Activated naive CD8-positive, alpha-beta T cell treated with anti-CD3 and anti-CD28 coated beads for 36 hours (primary cell): ENCODE measurements around the gene RAB22A. TPM values are rescaled to one million over a fixed set of nuclear protein-coding genes. Genes with fewer than 3 reads are reported as not detected.
A peak's percentile ranks its signal among the peaks of the same experiment; 100 is the strongest.

Source experiments
- DNase-seq: peaks from one replicate; pipeline ENCODE4 v3.0.0; 2021
- H3K27ac Mint-ChIP-seq: one replicate; pipeline ENCODE4 v1.8.0; 2022; ENCODE audit warnings: mild to moderate bottlenecking, moderate library complexity, mixed read lengths
- H3K27me3 Mint-ChIP-seq: one replicate; pipeline ENCODE4 v1.8.0; 2022; ENCODE audit warnings: mild to moderate bottlenecking, mixed read lengths
- H3K36me3 Mint-ChIP-seq: one replicate; pipeline ENCODE4 v1.8.0; 2021; ENCODE audit warnings: mild to moderate bottlenecking, mixed read lengths
- H3K4me1 Mint-ChIP-seq: one replicate; pipeline ENCODE4 v1.8.0; 2021; ENCODE audit warnings: mixed read lengths
- H3K4me3 Mint-ChIP-seq: one replicate; pipeline ENCODE4 v1.8.0; 2022; ENCODE audit warnings: mild to moderate bottlenecking, moderate library complexity, mixed read lengths
- H3K9me3 Mint-ChIP-seq: one replicate; pipeline ENCODE4 v1.8.0; 2022; ENCODE audit warnings: mixed read lengths
- total RNA-seq, 2 experiments: library from RNA; stranded (reverse); gene quantifications; one replicate each; pipeline ENCODE4 v1.2.3, GENCODE V29; 2021

Gene RAB22A
- total RNA-seq, 2 experiments from 2014 or later = 12.8 to 13.9 TPM

GRCh38 chr20:58381627-58382026 lies 72.1 kb downstream of the RAB22A start:
- Mint-ChIP-seq H3K36me3 (peaks cover 8% of the 10 kb centered on the region), H3K27me3 (peaks cover 38% of the 10 kb centered on the region), H3K4me3 (no peak overlapping the region), H3K4me1 (no peaks in the 10 kb centered on the region), H3K9me3 (peaks cover 10% of the 10 kb centered on the region), H3K27ac (no peak overlapping the region)
- no peak for DNase-seq

- H3K27ac Mint-ChIP-seq = no peak overlapping the region
- H3K4me1 Mint-ChIP-seq = no peaks in the 10 kb centered on the region
- peaks cover 10% of the 10 kb centered on the region for H3K9me3 Mint-ChIP-seq
- H3K4me3 Mint-ChIP-seq = no peak overlapping the region
- H3K27me3 Mint-ChIP-seq = peaks cover 36% of the 10 kb centered on the region
- DNase-seq = no peak
- H3K36me3 Mint-ChIP-seq = peaks cover 8% of the 10 kb centered on the region
Observed at GRCh38 chr20:58382096-58382495, 72.6 kb downstream of the RAB22A start.

- H3K27ac Mint-ChIP-seq = no peak overlapping the region
Observed at GRCh38 chr20:58384821-58385220, 75.3 kb downstream of the RAB22A start.

GRCh38 chr20:58388028-58388601 lies 78.6 kb downstream of the RAB22A start:
- Mint-ChIP-seq H3K4me3 (peak overlapping the region; percentile 7), H3K9me3 (no peaks in the 10 kb centered on the region), H3K4me1 (peaks cover 26% of the 10 kb centered on the region), H3K27me3 (peaks cover 9% of the 10 kb centered on the region), H3K36me3 (peaks cover 32% of the 10 kb centered on the region), H3K27ac (no peak overlapping the region)
- DNase-seq = no peak

More at GRCh38 chr20:58384821-58385220, 75.3 kb downstream of the RAB22A start:
- no peak overlapping the region for H3K4me3 Mint-ChIP-seq
- H3K4me1 Mint-ChIP-seq = no peaks in the 10 kb centered on the region
- no peak for DNase-seq
- H3K36me3 Mint-ChIP-seq = peaks cover 10% of the 10 kb centered on the region
- peaks cover 10% of the 10 kb centered on the region for H3K9me3 Mint-ChIP-seq
- peaks cover 20% of the 10 kb centered on the region for H3K27me3 Mint-ChIP-seq

GRCh38 chr20:58388882-58389323 lies 79.4 kb downstream of the RAB22A start, which contains the start of gene VAPB:
Gene VAPB (plus strand): TSS chr20:58389229. CDS start chr20:58389460, 231 bp downstream.
- peaks cover 38% of the 10 kb centered on the region for H3K36me3 Mint-ChIP-seq
- peaks cover 31% of the 10 kb centered on the region for H3K4me1 Mint-ChIP-seq
- peak within 1 kb of the TSS; percentile 95 for H3K27ac Mint-ChIP-seq

GRCh38 chr20:58389324-58389967 lies 79.9 kb downstream of the RAB22A start:
- Mint-ChIP-seq H3K36me3 (peaks cover 42% of the 10 kb centered on the region), H3K4me3 (peak overlapping the region; percentile 96), H3K9me3 (no peaks in the 10 kb centered on the region), H3K4me1 (peaks cover 34% of the 10 kb centered on the region), H3K27me3 (no peaks in the 10 kb centered on the region), H3K27ac (peak overlapping the region; percentile 95)
- peak; percentile 49 for DNase-seq

More at GRCh38 chr20:58388882-58389323, 79.4 kb downstream of the RAB22A start, which contains the start of gene VAPB:
- Mint-ChIP-seq H3K4me3 (peak within 1 kb of the TSS; percentile 96), H3K27me3 (peaks cover 4% of the 10 kb centered on the region), H3K9me3 (no peaks in the 10 kb centered on the region)
- peak; percentile 97 for DNase-seq

GRCh38 chr20:58389968-58390658 lies 80.6 kb downstream of the RAB22A start:
- H3K9me3 Mint-ChIP-seq = no peaks in the 10 kb centered on the region
- peaks cover 40% of the 10 kb centered on the region for H3K4me1 Mint-ChIP-seq

GRCh38 chr20:58390659-58391035 lies 81.1 kb downstream of the RAB22A start:
- Mint-ChIP-seq H3K27ac (peak overlapping the region; percentile 95), H3K4me3 (peak overlapping the region; percentile 96), H3K9me3 (no peaks in the 10 kb centered on the region), H3K27me3 (no peaks in the 10 kb centered on the region), H3K36me3 (peaks cover 51% of the 10 kb centered on the region), H3K4me1 (peaks cover 45% of the 10 kb centered on the region)
- no peak for DNase-seq

More at GRCh38 chr20:58389968-58390658, 80.6 kb downstream of the RAB22A start:
- Mint-ChIP-seq H3K36me3 (peaks cover 46% of the 10 kb centered on the region), H3K27me3 (no peaks in the 10 kb centered on the region), H3K4me3 (peak overlapping the region; percentile 96), H3K27ac (peak overlapping the region; percentile 95)
- DNase-seq = no peak

GRCh38 chr20:58392286-58392685 lies 82.8 kb downstream of the RAB22A start:
- Mint-ChIP-seq H3K36me3 (peaks cover 59% of the 10 kb centered on the region), H3K27me3 (no peaks in the 10 kb centered on the region), H3K4me3 (peak overlapping the region; percentile 29), H3K27ac (no peak overlapping the region), H3K4me1 (peaks cover 56% of the 10 kb centered on the region), H3K9me3 (no peaks in the 10 kb centered on the region)
- DNase-seq = no peak

- H3K27ac Mint-ChIP-seq = peak overlapping the region; percentile 21
- peaks cover 62% of the 10 kb centered on the region for H3K4me1 Mint-ChIP-seq
- H3K4me3 Mint-ChIP-seq = peak overlapping the region; percentile 18
- no peaks in the 10 kb centered on the region for H3K9me3 Mint-ChIP-seq
- no peaks in the 10 kb centered on the region for H3K27me3 Mint-ChIP-seq
- DNase-seq = no peak
- H3K36me3 Mint-ChIP-seq = peaks cover 69% of the 10 kb centered on the region
Observed at GRCh38 chr20:58393299-58393698, 83.8 kb downstream of the RAB22A start.

- no peak for DNase-seq
- Mint-ChIP-seq H3K27me3 (no peaks in the 10 kb centered on the region), H3K4me3 (no peak overlapping the region), H3K4me1 (peaks cover 69% of the 10 kb centered on the region), H3K36me3 (peaks cover 75% of the 10 kb centered on the region), H3K9me3 (no peaks in the 10 kb centered on the region), H3K27ac (no peak overlapping the region)
Observed at GRCh38 chr20:58394801-58395200, 85.3 kb downstream of the RAB22A start.

- peaks cover 70% of the 10 kb centered on the region for H3K4me1 Mint-ChIP-seq
- H3K9me3 Mint-ChIP-seq = no peaks in the 10 kb centered on the region
- H3K4me3 Mint-ChIP-seq = no peak overlapping the region
- no peak overlapping the region for H3K27ac Mint-ChIP-seq
- H3K27me3 Mint-ChIP-seq = no peaks in the 10 kb centered on the region
- H3K36me3 Mint-ChIP-seq = peaks cover 70% of the 10 kb centered on the region
- DNase-seq = no peak
Observed at GRCh38 chr20:58395604-58396003, 86.1 kb downstream of the RAB22A start.

- no peak for DNase-seq
- Mint-ChIP-seq H3K27ac (no peak overlapping the region), H3K4me3 (no peak overlapping the region), H3K36me3 (peaks cover 55% of the 10 kb centered on the region), H3K27me3 (no peaks in the 10 kb centered on the region), H3K4me1 (peaks cover 57% of the 10 kb centered on the region), H3K9me3 (no peaks in the 10 kb centered on the region)
Observed at GRCh38 chr20:58397429-58397828, 87.9 kb downstream of the RAB22A start.

- H3K36me3 Mint-ChIP-seq = peaks cover 49% of the 10 kb centered on the region
- no peaks in the 10 kb centered on the region for H3K9me3 Mint-ChIP-seq
- H3K27ac Mint-ChIP-seq = no peak overlapping the region
- H3K4me1 Mint-ChIP-seq = peaks cover 50% of the 10 kb centered on the region
- H3K27me3 Mint-ChIP-seq = no peaks in the 10 kb centered on the region
- DNase-seq = no peak
- H3K4me3 Mint-ChIP-seq = no peak overlapping the region
Observed at GRCh38 chr20:58398254-58398653, 88.7 kb downstream of the RAB22A start.

- Mint-ChIP-seq H3K27me3 (no peaks in the 10 kb centered on the region), H3K4me3 (no peak overlapping the region), H3K27ac (no peak overlapping the region), H3K36me3 (peaks cover 36% of the 10 kb centered on the region), H3K4me1 (peaks cover 38% of the 10 kb centered on the region), H3K9me3 (no peaks in the 10 kb centered on the region)
- no peak for DNase-seq
Observed at GRCh38 chr20:58399926-58400325, 90.4 kb downstream of the RAB22A start.
